Measurements from ENCODE around the gene BCORL1. TPM values are rescaled to one million over a fixed set of nuclear protein-coding genes. Genes with fewer than 3 reads are reported as not detected.

Gene BCORL1
- total and polyA plus RNA-seq, 2 of the 8 experiments (the other 6 are each of a cell fraction or from before 2014, with no cell fraction given) = 1.4 to 6.2 TPM

- Histone ChIP-seq H2AK5ac (ENCODE audit: low read depth, low read length) (no peak overlapping the region), H3K79me1 (ENCODE audit: low read depth, low read length) (no peaks in the 10 kb centered on the region), H3K4me1 (replicated peaks in 1 of 4; ENCODE audit: control insufficient read depth in 3 of 4, insufficient read depth in 4 of 4, low read length in 3 of 4) (peaks cover 0 to 14% (median 6%) of the 10 kb centered on the region in 4 experiments), H4K5ac (ENCODE audit: insufficient read length, low read depth, low read length) (no peak overlapping the region), H4K8ac (ENCODE audit: extremely low read depth, insufficient read depth, low read length) (no peak overlapping the region), H3K4ac (replicated peaks; ENCODE audit: insufficient read length, low read depth, low read length) (no peak overlapping the region), H3K36me3 (ENCODE audit: control insufficient read depth in 2 of 4, insufficient read depth in 4 of 4, low read length in 3 of 4) (no peaks in the 10 kb centered on the region), H2BK5ac (ENCODE audit: low read depth, low read length) (no peak overlapping the region), H3K4me3 (ENCODE audit: extremely low read depth in 1 of 4, insufficient read depth in 2 of 4, low read depth in 3 of 4, low read length in 4 of 4) (peak overlapping the region; percentile 2 to 49 (median 40); a peak in 5 of 8 replicates), H3K27ac (ENCODE audit: low read depth, low read length) (no peak overlapping the region), H2BK120ac (replicated peaks; ENCODE audit: low read depth, low read length) (no peak overlapping the region), H2BK15ac (ENCODE audit: low read length) (no peak overlapping the region), H2AFZ (ENCODE audit: low read length) (0 out of 2 replicates have a peak overlapping the region, but pooled peaks have one; percentile 14), H4K91ac (replicated peaks; ENCODE audit: insufficient read length, low read length) (no peak overlapping the region), H4K20me1 (replicated peaks in 1 of 2; ENCODE audit: control insufficient read depth in 1 of 2, insufficient read depth in 2 of 2, low read length in 2 of 2) (peaks cover 0 to 5% of the 10 kb centered on the region in 2 experiments), H2BK12ac (ENCODE audit: low read depth, low read length) (no peak overlapping the region), H2BK20ac (ENCODE audit: low read length) (no peak overlapping the region), H3K9ac (replicated peaks in 1 of 4; ENCODE audit: extremely low read depth in 1 of 4, low read depth in 3 of 4, low read length in 3 of 4) (no peak overlapping the region), H3K14ac (ENCODE audit: insufficient read length) (no peak overlapping the region), H3K4me2 (ENCODE audit: insufficient read depth in 1 of 2, low read depth in 2 of 2, low read length in 2 of 2) (peak overlapping the region; percentile 51 to 75), H3K23ac (ENCODE audit: insufficient read length) (no peak overlapping the region), H3K79me2 (ENCODE audit: control insufficient read depth in 1 of 2, insufficient read depth in 2 of 2, low read length in 2 of 2) (no peaks in the 10 kb centered on the region), H3K23me2 (ENCODE audit: low read depth, low read length) (peaks cover 8% of the 10 kb centered on the region; the same call in 1 of the 2 replicates), H3K9me3 (ENCODE audit: insufficient read depth in 2 of 2, low read depth in 1 of 2, low read length in 1 of 2) (no peaks in the 10 kb centered on the region), H3K18ac (ENCODE audit: extremely low read depth, low read length) (no peak overlapping the region), H3K56ac (replicated peaks; ENCODE audit: insufficient read length, low read depth, low read length) (no peak overlapping the region), H3K27me3 (replicated peaks in 1 of 4; ENCODE audit: control insufficient read depth in 3 of 4, extremely low read depth in 1 of 4, insufficient read depth in 3 of 4, low read length in 3 of 4) (peaks cover 23 to 41% (median 32%) of the 10 kb centered on the region in 4 experiments)
- 8% methylated on average over 17 of the region's 26 CpGs; no CpG with 5 or more reads in 1 of the 2 experiments for WGBS, 2 experiments (ENCODE audit: extremely low coverage in 1 of 2, insufficient coverage in 1 of 2, insufficient read length in 1 of 2, insufficient replicate concordance in 2 of 2, low coverage in 1 of 2, low lambda C conversion rate in 2 of 2, missing lambda C conversion rate in 1 of 2)
- DNase-seq (ENCODE audit: low read depth in 1 of 2, low spot score in 2 of 2) (peak in 1 of 2 experiments; percentile 72), FAIRE-seq (peak; percentile 55)
- CTCF ChIA-PET (ENCODE audit: partially characterized antibody) = interaction anchor here (0.9 to 1.8 kb wide), 6 partner anchors 18 to 120 kb away, joined by 3 to 4 read pairs (median 4); no protein-coding TSS in a partner anchor
- TF ChIP-seq RAD21 (IDR thresholded peaks at IDR 0.05 in 1 of 2, conservative IDR thresholded peaks at IDR 0.05 in 1 of 2; ENCODE audit: low read depth in 2 of 2, low read length in 2 of 2) (no peak), KDM4A (IDR thresholded peaks at IDR 0.05; ENCODE audit: low read depth, low read length, severe bottlenecking) (peak; percentile 26)
- POLR2A ChIA-PET (ENCODE audit: partially characterized antibody) = interaction anchor here (1.0 to 2.5 kb wide), 5 partner anchors 14 to 96 kb away, joined by 3 to 9 read pairs (median 6); partner anchors contain the start of gene BCORL1
Measured at GRCh38 chrX:129961180-129962083, 21.0 kb upstream of the BCORL1 start.
